SK-N-SH (cell line): ENCODE results near the gene TRAF7. TPM values are rescaled to one million over a fixed set of nuclear protein-coding genes. Genes with fewer than 3 reads are reported as not detected.
"Not testable (repeated sequence)": the region's sequence is repeated elsewhere in the genome, so short reads cannot be mapped to it uniquely, and the experiment has no call there.

Experiments used
- CTCF ChIA-PET: fragments of 300-600, 350-600 bp; formaldehyde crosslinking; extraction: SDS; loops from one replicate; lab custom pipeline; 2021; lab: Yijun Ruan, JAX
- POLR2A ChIA-PET: fragments of 350-600 bp; sonication (Branson Sonifier 250); formaldehyde crosslinking; extraction: SDS; loops from one replicate; lab custom pipeline; 2020; ENCODE audit warnings: antibody characterized with exemption, inconsistent platforms; lab: Yijun Ruan, JAX
- DNase-seq: peaks from one replicate; pipeline ENCODE4 v3.0.0; 2012
- H2AFZ ChIP-seq: fragments of 200-600 bp; sonication (generic); 2 replicates; pipeline ENCODE4 v1.8.1; 2016; ENCODE audit warnings: antibody characterized with exemption, mild to moderate bottlenecking, low read depth
- H3F3A ChIP-seq: fragments of 200-600 bp; sonication (generic); replicated peaks from 2 replicates; pipeline ENCODE3; 2016; ENCODE audit warnings: antibody characterized with exemption, mild to moderate bottlenecking; ENCODE audit not compliant: insufficient read depth
- H3K27ac ChIP-seq, 2 experiments: fragments of 200-500 bp in 1 of 2; fragments of 200-600 bp in 1 of 2; sonication (Bioruptor generic) in 1 of 2; sonication (generic), shearing (Covaris generic) in 1 of 2; 2 replicates each; pipeline versions ENCODE4 v1.5.1 to v1.6.1; 2014 to 2016; ENCODE audit warnings: low read depth in 2 of 2, inconsistent platforms in 1 of 2, low read length in 1 of 2, mild to moderate bottlenecking in 1 of 2, mixed read lengths in 1 of 2
- H3K27me3 ChIP-seq: fragments of 200-600 bp; sonication (generic), shearing (Covaris generic); 2 replicates; pipeline ENCODE4 v1.6.1; 2016; ENCODE audit warnings: mixed run types; ENCODE audit not compliant: insufficient read depth
- H3K36me3 ChIP-seq, 2 experiments: fragments of 200-500 bp in 1 of 2; fragments of 200-600 bp in 1 of 2; sonication (Bioruptor generic) in 1 of 2; sonication (generic) in 1 of 2; replicated peaks in 1 of 2; 2 replicates each; pipeline versions ENCODE3 to v1.5.1; 2014 to 2016; ENCODE audit warnings: low read length in 1 of 2, mild to moderate bottlenecking in 1 of 2; ENCODE audit not compliant: insufficient read depth in 2 of 2, control insufficient read depth in 1 of 2
- H3K4me1 ChIP-seq, 2 experiments: fragments of 200-500 bp in 1 of 2; fragments of 200-600 bp in 1 of 2; sonication (Bioruptor generic) in 1 of 2; sonication (generic), shearing (Covaris generic) in 1 of 2; 2 replicates each; pipeline versions ENCODE4 v1.5.1 to v1.6.1; 2014 to 2016; ENCODE audit warnings: low read depth in 1 of 2, low read length in 1 of 2, mixed run types in 1 of 2; ENCODE audit not compliant: insufficient read depth in 2 of 2, control insufficient read depth in 1 of 2
- H3K4me2 ChIP-seq: fragments of 200-600 bp; sonication (generic), shearing (Covaris generic); 2 replicates; pipeline ENCODE4 v1.6.1; 2017; ENCODE audit warnings: mixed run types
- H3K4me3 ChIP-seq, 2 experiments: fragments of 200-500 bp in 1 of 2; fragments of 200-600 bp in 1 of 2; sonication (Bioruptor generic) in 1 of 2; sonication (generic), shearing (Covaris generic) in 1 of 2; 2 replicates each; pipeline versions ENCODE4 v1.5.1 to v1.8.1; 2014 to 2016; ENCODE audit warnings: low read depth in 2 of 2, inconsistent platforms in 1 of 2, low read length in 1 of 2, mild to moderate bottlenecking in 1 of 2, mixed read lengths in 1 of 2, moderate library complexity in 1 of 2
- H3K79me2 ChIP-seq: fragments of 200-600 bp; sonication (generic); 2 replicates; pipeline ENCODE4 v1.8.1; 2017; ENCODE audit warnings: mild to moderate bottlenecking; ENCODE audit not compliant: insufficient read depth
- H3K9ac ChIP-seq: fragments of 200-600 bp; sonication (generic); 2 replicates; pipeline ENCODE4 v1.6.1; 2017; ENCODE audit warnings: mixed run types
- H3K9me2 ChIP-seq: fragments of 200-600 bp; sonication (generic); 2 replicates; pipeline ENCODE4 v1.6.1; 2017; ENCODE audit warnings: mixed run types
- H3K9me3 ChIP-seq: fragments of 200-600 bp; sonication (generic); 2 replicates; pipeline ENCODE4 v1.6.1; 2017; ENCODE audit warnings: mixed run types, mild to moderate bottlenecking, moderate library complexity
- H4K20me1 ChIP-seq: fragments of 200-600 bp; sonication (generic); 2 replicates; pipeline ENCODE4 v1.6.1; 2017; ENCODE audit warnings: mild to moderate bottlenecking, mixed run types; ENCODE audit not compliant: insufficient read depth
- WGBS: methylation state at CpG from one replicate; pipeline ENCODE4 v1.1.6; 2017; ENCODE audit warnings: low lambda C conversion rate; 5-methylcytosine and 5-hydroxymethylcytosine counted together
- polyA plus RNA-seq, 3 experiments: library from polyadenylated mRNA; depleted of rRNA; stranded (reverse); fragments of >200 nt; gene quantifications; 2 replicates each; pipeline ENCODE4 v1.2.3, GENCODE V29; 2012
- TF ChIP-seq, protein P1 (sequence below): IDR thresholded peaks from 2 replicates; pipeline ENCODE4; 2012

Gene TRAF7
- polyA plus RNA-seq, 1 of the 3 experiments (the other 2 are of a cell fraction) = 73.0 TPM

GRCh38 chr16:2129251-2129650 is 26.3 kb upstream of the TRAF7 start:
- Histone ChIP-seq H3F3A (peaks cover 14% of the 10 kb centered on the region), H3K79me2 (peaks cover 68% of the 10 kb centered on the region), H4K20me1 (peaks cover 21% of the 10 kb centered on the region), H3K4me1 (peaks cover 24 to 35% of the 10 kb centered on the region in 2 experiments; a peak in 3 of 4 replicates)
- TF ChIP-seq, protein P1, sequence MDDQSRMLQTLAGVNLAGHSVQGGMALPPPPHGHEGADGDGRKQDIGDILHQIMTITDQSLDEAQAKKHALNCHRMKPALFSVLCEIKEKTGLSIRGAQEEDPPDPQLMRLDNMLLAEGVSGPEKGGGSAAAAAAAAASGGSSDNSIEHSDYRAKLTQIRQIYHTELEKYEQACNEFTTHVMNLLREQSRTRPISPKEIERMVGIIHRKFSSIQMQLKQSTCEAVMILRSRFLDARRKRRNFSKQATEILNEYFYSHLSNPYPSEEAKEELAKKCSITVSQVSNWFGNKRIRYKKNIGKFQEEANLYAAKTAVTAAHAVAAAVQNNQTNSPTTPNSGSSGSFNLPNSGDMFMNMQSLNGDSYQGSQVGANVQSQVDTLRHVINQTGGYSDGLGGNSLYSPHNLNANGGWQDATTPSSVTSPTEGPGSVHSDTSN = 0 out of 2 replicates have a peak, but pooled peaks have one; percentile 15
- DNase-seq, H3K9me3 ChIP-seq, H3K4me2 ChIP-seq, POLR2A ChIA-PET, H3K27me3 ChIP-seq, H3K9ac ChIP-seq, H3K36me3 ChIP-seq, H3K27ac ChIP-seq, H2AFZ ChIP-seq, H3K4me3 ChIP-seq, CTCF ChIA-PET, H3K9me2 ChIP-seq: not testable (repeated sequence)
- 47% methylated on average over 9 of the region's 11 CpGs for WGBS

DNA sequence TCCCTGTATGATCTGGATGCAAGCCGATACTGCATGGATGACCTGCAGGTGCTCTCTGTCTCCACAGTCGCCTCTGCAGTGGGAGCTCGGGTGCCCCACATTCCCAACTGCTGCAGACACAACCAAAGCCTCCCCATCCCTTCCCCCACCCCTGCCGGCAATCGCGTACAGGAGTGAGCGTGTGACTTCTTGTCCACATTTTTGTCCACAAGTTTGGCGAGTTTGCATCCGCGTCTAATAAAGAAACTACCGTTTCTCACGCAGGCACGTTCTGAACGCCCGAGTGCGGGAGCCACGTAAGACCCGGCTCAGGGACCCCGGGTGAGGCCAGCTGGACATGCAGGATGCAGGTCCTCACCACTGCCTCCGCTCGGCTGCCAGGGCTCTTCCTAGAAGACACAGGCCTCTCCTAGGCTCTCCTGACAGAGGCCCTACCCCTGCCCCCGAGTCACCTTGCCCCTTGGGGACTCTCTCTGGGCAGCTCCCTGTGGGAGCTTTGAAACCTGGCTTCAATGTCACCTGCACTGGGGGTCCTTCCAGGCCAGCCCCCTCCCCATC is 25.6 kb upstream of the TRAF7 start:
- CTCF ChIA-PET = not testable (repeated sequence)

DNA sequence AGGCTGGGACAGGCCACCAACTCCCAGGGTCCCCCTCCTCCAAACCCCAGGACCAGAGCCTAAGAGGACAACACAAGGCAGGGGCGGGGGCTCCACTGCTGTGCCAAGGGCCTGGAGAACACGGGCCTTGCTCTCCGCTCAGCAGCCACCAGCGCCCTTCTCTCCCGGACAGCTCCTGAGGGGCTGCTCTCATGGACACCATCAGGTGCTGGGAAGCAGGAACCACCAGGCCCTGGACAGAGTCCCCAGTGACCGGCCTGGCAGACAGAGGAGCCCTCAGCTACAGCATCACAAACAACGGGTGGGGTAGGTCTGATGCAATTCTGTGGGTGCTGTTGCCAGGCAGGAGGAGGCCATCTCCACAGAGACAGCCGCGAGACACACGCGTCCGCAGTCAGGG is 21.8 kb upstream of the TRAF7 start:
- peak overlapping the region in 1 of 2 experiments; percentile 19; a peak in 2 of 4 replicates for H3K4me3 ChIP-seq
- CTCF ChIA-PET, H3K9ac ChIP-seq, H3K27ac ChIP-seq, DNase-seq, H3K9me2 ChIP-seq, POLR2A ChIA-PET, H3K9me3 ChIP-seq, H3K27me3 ChIP-seq, H3K36me3 ChIP-seq, H3F3A ChIP-seq, H3K4me1 ChIP-seq, H2AFZ ChIP-seq: not testable (repeated sequence)
- 0 out of 2 replicates have a peak overlapping the region, but pooled peaks have one; percentile 50 for H3K4me2 ChIP-seq
- peaks cover 46% of the 10 kb centered on the region for H3K79me2 ChIP-seq
- 80% methylated on average over 1 of the region's 12 CpGs for WGBS
- H4K20me1 ChIP-seq = peaks cover 21% of the 10 kb centered on the region

More for the DNA sequence above, 25.6 kb upstream of the TRAF7 start:
- H2AFZ ChIP-seq, DNase-seq, H3K9ac ChIP-seq, POLR2A ChIA-PET, H3K9me3 ChIP-seq, H3K27ac ChIP-seq, H3K27me3 ChIP-seq, H3K36me3 ChIP-seq, H3K4me2 ChIP-seq, H3K4me3 ChIP-seq, H3K9me2 ChIP-seq: not testable (repeated sequence)
- H3K79me2 ChIP-seq = peaks cover 69% of the 10 kb centered on the region
- H4K20me1 ChIP-seq = peaks cover 21% of the 10 kb centered on the region
- peaks cover 24 to 29% of the 10 kb centered on the region in 2 experiments; a peak in 3 of 4 replicates for H3K4me1 ChIP-seq
- 94% methylated on average over 21 of the region's 22 CpGs for WGBS
- H3F3A ChIP-seq = peaks cover 14% of the 10 kb centered on the region

DNA sequence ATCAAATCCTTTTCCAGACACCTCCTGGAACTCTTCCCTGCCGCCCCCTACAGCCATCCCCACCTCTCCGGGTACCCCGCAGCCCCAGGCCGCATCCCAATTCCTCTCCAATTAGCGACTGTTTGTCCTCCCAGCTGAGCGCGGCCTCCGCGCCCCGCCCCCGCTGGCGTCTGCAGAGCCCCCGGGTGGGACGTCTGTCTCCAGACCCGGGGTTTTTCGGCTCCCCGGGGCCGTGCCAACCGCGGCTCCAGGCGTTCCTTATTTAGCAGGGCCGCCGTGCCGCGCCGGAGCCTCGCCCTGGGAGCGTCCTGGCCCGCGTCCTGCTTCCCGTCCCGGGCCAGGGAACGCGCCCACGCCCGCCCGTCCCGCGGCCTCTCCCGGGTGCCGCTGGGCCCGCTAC is 20.5 kb upstream of the TRAF7 start:
- H3K36me3 ChIP-seq, H3K9me3 ChIP-seq, H3F3A ChIP-seq, H2AFZ ChIP-seq, H3K9me2 ChIP-seq, DNase-seq, H3K4me1 ChIP-seq, H3K27me3 ChIP-seq, H3K27ac ChIP-seq, POLR2A ChIA-PET, CTCF ChIA-PET: not testable (repeated sequence)
- peak overlapping the region; percentile 53 to 64 for H3K4me3 ChIP-seq
- H4K20me1 ChIP-seq = peaks cover 20% of the 10 kb centered on the region
- H3K4me2 ChIP-seq = peak overlapping the region; percentile 60; the same call in 1 of the 2 replicates
- peak overlapping the region; percentile 72 for H3K9ac ChIP-seq
- H3K79me2 ChIP-seq = peaks cover 40% of the 10 kb centered on the region
- WGBS = under 1% methylated on average over 21 of the region's 42 CpGs
